ENCODE results near the gene TADA2A.

TADA2A gene

DNA sequence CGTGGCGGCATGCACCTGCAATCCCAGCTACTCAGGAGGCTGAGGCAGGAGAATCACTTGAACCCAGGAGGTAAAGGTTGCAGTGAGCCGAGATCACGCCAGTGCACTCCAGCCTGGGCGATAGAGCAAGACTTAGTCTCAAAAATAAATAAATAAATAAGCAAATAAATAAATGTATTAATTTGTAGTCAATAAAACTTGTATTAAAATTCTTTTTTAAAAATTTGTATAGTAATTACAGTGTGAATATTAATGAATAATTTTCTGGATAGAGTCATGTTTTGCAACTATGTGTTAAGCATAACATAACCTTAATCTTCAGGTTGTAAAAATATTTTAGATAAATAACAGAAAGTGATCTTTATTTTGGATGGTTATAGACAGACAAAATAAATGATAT, 55.8 kb downstream of the TADA2A start:
- TF ChIP-seq ZNF274 (IDR thresholded peaks at IDR 0.05; ENCODE audit: low read depth, low read length), result no peak
- no peak overlapping the region for H3K4me3 ChIP-seq (ENCODE audit: low read length)

- H3K4me3 ChIP-seq (ENCODE audit: low read length), result no peak overlapping the region
- TF ChIP-seq ZNF274 (IDR thresholded peaks at IDR 0.05; ENCODE audit: low read depth, low read length), result no peak
Measured at GRCh38 chr17:37463039-37463438, 56.4 kb downstream of the TADA2A start.

GRCh38 chr17:37465069-37465616, 58.5 kb downstream of the TADA2A start:
- TF ChIP-seq ZNF274 (IDR thresholded peaks at IDR 0.05; ENCODE audit: low read depth, low read length), result no peak
- H3K4me3 ChIP-seq (ENCODE audit: low read length), result no peak overlapping the region

DNA sequence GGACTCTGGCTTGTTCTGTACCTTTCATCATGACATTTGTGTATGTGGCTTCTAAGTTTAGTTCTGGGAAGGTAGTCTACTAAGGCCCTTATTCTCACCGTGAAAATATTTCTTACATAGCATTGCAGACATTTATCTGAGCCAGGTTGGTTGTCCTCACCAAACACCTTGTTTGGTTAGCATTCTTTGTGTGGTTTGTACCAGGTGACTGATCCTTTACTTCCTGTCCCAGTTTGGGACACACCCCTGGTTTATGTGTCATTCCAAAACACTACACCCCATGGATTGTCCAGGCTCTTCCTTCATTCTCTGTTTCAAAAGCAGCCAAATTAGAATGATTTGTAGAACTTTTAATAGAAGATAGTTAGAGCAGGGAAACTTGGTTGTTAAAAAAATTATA, 59.8 kb downstream of the TADA2A start:
- no peak overlapping the region for H3K4me3 ChIP-seq (ENCODE audit: low read length)
- TF ChIP-seq ZNF274 (IDR thresholded peaks at IDR 0.05; ENCODE audit: low read depth, low read length), result no peak

GRCh38 chr17:37470181-37470580, 63.5 kb downstream of the TADA2A start:
- no peak for TF ChIP-seq ZNF274 (IDR thresholded peaks at IDR 0.05; ENCODE audit: low read depth, low read length)

DNA sequence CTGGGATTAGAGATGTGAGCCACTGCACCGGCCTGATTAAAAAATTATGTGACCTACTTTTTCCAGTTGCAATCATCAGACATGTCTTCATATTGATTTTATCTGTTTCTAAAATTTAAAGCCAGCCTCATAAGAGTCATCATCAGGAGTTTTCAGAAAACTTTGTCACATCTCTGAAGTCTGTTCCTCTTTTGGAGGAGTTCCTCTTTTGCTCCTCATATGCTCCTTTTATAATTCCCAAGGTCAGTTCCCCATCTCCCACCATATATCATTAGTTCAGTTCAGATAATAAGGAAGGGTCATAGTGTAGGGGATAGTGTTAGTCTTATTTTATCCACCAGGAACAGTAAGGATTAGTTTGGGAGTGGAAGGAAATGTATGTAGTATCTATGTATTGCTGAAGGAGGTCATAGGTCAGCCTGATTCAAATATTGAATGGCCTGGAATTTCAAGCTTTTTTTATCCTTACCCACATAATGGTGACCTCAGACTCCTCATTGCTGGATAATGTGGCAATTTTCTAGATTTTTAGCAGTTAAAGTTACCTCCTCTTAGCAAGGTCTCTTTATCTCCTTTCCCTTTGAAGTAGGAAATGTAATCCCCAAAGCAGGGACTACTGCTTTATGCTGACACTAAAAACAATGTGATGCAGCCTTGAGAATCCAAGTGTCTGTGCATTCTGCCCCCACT, 69.2 kb downstream of the TADA2A start:
- H3K4me3 ChIP-seq (ENCODE audit: low read length), result no peak overlapping the region
- TF ChIP-seq ZNF274 (IDR thresholded peaks at IDR 0.05; ENCODE audit: low read depth, low read length), result no peak

More at GRCh38 chr17:37470181-37470580, 63.5 kb downstream of the TADA2A start:
- no peak overlapping the region for H3K4me3 ChIP-seq (ENCODE audit: low read length)

DNA sequence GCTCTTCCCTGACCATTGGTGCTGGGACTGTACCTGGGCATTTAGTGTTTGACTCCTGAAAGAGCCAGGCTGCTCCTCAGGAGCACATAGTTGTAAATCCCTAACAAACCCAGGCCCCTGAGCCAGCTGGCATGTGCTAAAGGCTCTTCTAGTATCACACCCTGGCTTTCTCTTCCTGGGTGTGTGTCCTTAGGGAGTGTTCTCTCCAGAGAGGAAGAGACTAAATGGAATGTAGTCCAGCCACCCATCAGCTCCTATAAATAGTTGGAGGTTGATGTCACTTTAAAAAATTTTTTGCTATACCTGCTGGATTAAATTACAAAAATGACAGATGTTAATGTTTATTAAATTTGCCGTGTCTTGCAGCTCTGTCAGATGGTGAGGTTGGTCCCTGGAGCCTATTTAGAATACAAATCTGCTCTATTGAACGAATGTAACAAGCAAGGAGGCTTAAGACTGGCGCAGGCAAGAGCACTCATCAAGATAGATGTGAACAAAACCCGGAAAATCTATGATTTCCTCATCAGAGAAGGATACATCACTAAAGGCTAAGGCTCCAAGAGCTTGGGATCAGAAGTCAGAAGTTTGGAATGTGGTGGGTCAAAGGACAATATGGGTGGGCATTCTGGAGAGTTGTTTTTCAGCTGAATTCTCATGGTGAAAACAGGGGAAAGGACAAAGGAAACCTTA, 69.9 kb downstream of the TADA2A start:
- no peak overlapping the region for H3K4me3 ChIP-seq (ENCODE audit: low read length)
- TF ChIP-seq ZNF274 (IDR thresholded peaks at IDR 0.05; ENCODE audit: low read depth, low read length), result no peak

DNA sequence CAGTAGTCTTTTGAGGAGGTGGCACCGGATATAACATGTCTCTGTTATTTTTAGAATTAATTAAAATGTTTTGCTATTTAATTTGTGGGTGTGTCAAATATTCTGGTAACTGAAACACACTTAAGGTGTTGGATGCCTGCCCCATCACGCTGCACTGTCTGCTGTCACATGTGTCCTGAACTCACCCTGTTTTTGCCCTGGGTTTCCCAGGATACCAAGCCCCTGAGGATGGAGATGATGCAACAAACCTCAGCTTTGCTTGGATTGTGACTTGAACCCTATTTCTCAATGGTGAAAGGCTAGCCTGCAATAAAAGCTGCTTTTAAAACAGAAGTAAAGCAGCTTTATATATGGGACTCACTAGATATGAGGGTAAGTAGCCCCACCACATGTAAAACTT, 71.5 kb downstream of the TADA2A start:
- no peak overlapping the region for H3K4me3 ChIP-seq (ENCODE audit: low read length)
- TF ChIP-seq ZNF274 (IDR thresholded peaks at IDR 0.05; ENCODE audit: low read depth, low read length), result no peak

- TF ChIP-seq ZNF274 (IDR thresholded peaks at IDR 0.05; ENCODE audit: low read depth, low read length), result no peak
- no peak overlapping the region for H3K4me3 ChIP-seq (ENCODE audit: low read length)
Measured at GRCh38 chr17:37479025-37479424, 72.3 kb downstream of the TADA2A start.

- no peak overlapping the region for H3K4me3 ChIP-seq (ENCODE audit: low read length)
- TF ChIP-seq ZNF274 (IDR thresholded peaks at IDR 0.05; ENCODE audit: low read depth, low read length), result no peak
Measured at GRCh38 chr17:37480427-37480826, 73.7 kb downstream of the TADA2A start.

DNA sequence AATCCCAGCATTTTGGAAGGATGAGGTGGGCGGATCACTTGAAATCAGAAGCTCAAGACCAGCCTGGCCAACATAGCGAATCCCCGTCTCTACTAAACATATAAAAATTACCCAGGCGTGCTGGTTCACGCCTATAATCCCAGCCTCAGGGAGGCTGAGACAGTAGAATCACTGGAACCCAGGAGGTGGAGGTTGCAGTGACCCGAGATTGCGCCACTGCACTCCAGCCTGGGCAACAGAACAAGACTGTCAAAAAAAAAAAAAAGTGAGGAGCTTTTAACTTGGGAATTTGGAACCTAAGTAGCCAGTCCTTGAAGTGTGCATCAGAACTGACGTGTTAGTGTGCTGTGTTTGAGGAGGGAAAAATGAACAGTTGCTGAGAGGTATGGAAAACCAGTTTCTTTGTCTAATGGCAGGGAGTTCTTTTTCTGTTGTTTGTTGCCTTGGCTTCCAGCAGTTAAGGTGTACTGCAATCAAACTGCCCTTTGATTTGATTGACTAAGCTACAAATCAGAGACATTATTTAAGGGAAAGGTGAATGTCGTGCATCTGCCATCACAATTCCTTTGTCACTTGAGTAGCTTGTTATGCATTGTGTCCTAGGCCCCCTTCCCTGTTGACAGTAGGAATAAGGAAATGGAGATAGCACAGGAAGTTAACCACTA, 74.4 kb downstream of the TADA2A start:
- TF ChIP-seq ZNF274 (IDR thresholded peaks at IDR 0.05; ENCODE audit: low read depth, low read length), result no peak
- no peak overlapping the region for H3K4me3 ChIP-seq (ENCODE audit: low read length)

DNA sequence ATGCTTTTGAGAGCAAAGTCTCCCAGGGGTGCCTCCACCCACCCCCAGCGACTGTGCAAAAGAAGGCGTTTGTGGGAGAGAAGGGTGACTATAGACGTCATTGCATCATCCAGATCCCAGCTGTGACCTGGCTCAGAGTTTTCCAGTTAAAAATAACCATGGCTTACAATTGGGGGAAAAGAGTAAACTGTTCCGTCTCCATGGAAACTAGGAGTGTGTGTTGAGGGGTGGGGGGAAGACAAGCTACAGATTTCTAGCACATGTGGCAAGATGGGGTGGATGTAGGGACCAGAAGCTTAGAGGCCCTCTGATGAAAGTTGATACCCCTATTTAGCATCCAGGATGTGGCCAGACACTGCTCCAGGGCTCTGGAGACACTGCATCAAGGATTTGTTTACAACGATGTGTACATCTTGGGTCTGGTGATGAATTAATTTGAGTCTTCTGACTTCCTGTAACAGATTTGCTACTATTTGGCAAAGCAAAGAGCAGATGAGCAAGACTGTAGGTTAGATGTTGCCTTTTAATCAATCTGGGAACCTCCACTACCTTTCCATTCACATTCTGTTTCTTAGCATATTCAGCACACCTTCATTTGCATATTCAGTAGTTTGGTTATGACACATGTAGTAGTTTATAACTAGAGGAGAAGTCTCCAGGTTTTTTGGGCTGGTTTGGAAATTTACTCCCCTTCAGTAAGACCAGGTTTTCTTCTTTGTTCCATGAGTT, 76.8 kb downstream of the TADA2A start:
- no peak overlapping the region for H3K4me3 ChIP-seq (ENCODE audit: low read length)

GRCh38 chr17:37485938-37486570, 79.4 kb downstream of the TADA2A start:
- no peak overlapping the region for H3K4me3 ChIP-seq (ENCODE audit: low read length)
- no peak for TF ChIP-seq ZNF274 (IDR thresholded peaks at IDR 0.05; ENCODE audit: low read depth, low read length)

More for the DNA sequence above, 76.8 kb downstream of the TADA2A start:
- no peak for TF ChIP-seq ZNF274 (IDR thresholded peaks at IDR 0.05; ENCODE audit: low read depth, low read length)
